Right forelimb (tissue), 1 donor: ENCODE data around the gene USF2.
A peak's percentile ranks its signal among the peaks of the same experiment; 100 is the strongest.

ENCODE experiments used
- DNase-seq: peaks from one replicate; pipeline ENCODE4 v3.0.0-alpha.2; 2018

The USF2 gene

GRCh38 chr19:35302446-35302845, 33.7 kb downstream of the USF2 start:
- no peak for DNase-seq

- no peak for DNase-seq
These were observed 34.7 kb downstream of the USF2 start for GRCh38 chr19:35303357-35303915.

- no peak for DNase-seq
These were observed 35.3 kb downstream of the USF2 start for GRCh38 chr19:35304036-35304435.

GRCh38 chr19:35305181-35305580, 36.4 kb downstream of the USF2 start:
- DNase-seq: no peak

- DNase-seq: no peak
These were observed 37.9 kb downstream of the USF2 start for GRCh38 chr19:35306473-35307246.

GRCh38 chr19:35307931-35308330, 39.2 kb downstream of the USF2 start:
- peak; percentile 55 for DNase-seq

- no peak for DNase-seq
These were observed 40.1 kb downstream of the USF2 start for GRCh38 chr19:35308910-35309309.

- DNase-seq: peak; percentile 66
These were observed 40.9 kb downstream of the USF2 start for GRCh38 chr19:35309481-35310279.

GRCh38 chr19:35310331-35310730, 41.6 kb downstream of the USF2 start:
- DNase-seq: no peak

- no peak for DNase-seq
These were observed 42.2 kb downstream of the USF2 start for GRCh38 chr19:35310811-35311465.

GRCh38 chr19:35311901-35312665, 43.3 kb downstream of the USF2 start:
- DNase-seq: no peak

- DNase-seq: no peak
These were observed 44.8 kb downstream of the USF2 start for GRCh38 chr19:35313587-35313986.

GRCh38 chr19:35314031-35314430, 45.3 kb downstream of the USF2 start:
- DNase-seq: no peak

- no peak for DNase-seq
These were observed 46.2 kb downstream of the USF2 start for GRCh38 chr19:35314858-35315470.

- no peak for DNase-seq
These were observed 47.1 kb downstream of the USF2 start for GRCh38 chr19:35315883-35316282.

- DNase-seq: no peak
These were observed 47.8 kb downstream of the USF2 start for GRCh38 chr19:35316560-35316959.

GRCh38 chr19:35317464-35318043, 48.8 kb downstream of the USF2 start:
- DNase-seq: no peak

GRCh38 chr19:35318679-35319448, 50.1 kb downstream of the USF2 start:
- DNase-seq: no peak

- no peak for DNase-seq
These were observed 51.4 kb downstream of the USF2 start for GRCh38 chr19:35320065-35320713.

GRCh38 chr19:35321291-35321690, 52.5 kb downstream of the USF2 start:
- DNase-seq: no peak
